GM19468 (cell line): ENCODE measurements around the gene FBXL22.

Source experiments
- ATAC-seq: cut with Tn5 transposase; IDR thresholded peaks from one replicate; pipeline ENCODE4 v1.9.1; 2021; ENCODE audit warnings: mild to moderate bottlenecking, moderate library complexity, moderate number of reproducible peaks; ENCODE audit not compliant: unreplicated experiment; ENCODE audit errors: extremely low read depth

The FBXL22 gene, protein sequence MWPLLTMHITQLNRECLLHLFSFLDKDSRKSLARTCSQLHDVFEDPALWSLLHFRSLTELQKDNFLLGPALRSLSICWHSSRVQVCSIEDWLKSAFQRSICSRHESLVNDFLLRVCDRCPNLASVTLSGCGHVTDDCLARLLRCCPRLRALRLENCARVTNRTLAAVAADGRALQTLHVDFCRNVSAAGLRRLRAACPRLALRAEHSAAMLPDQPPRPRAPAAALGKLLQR

DNA sequence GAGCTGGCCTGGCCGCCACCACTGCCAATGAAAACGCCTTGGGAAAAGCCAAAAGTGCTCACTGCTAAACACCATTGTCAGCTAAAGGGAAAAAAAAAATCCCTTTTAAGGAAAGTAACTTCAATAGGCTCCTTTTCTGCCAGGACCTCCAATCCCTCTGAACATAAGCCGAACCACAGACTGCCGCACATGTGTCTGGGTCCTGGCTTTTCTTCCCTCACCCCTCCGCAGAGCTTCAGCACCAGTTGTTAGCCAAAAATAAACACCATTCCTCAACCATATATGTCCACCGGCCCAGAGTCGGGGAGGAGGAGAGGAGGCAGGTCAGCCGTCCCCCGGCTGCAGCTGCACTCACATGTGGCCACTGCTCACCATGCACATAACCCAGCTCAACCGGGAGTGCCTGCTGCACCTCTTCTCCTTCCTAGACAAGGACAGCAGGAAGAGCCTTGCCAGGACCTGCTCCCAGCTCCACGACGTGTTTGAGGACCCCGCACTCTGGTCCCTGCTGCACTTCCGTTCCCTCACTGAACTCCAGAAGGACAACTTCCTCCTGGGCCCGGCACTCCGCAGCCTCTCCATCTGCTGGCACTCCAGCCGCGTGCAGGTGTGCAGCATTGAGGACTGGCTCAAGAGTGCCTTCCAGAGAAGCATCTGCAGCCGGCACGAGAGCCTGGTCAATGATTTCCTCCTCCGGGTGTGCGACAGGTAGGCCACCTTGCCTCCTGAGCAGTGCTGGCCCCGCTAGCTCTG, at the start of gene FBXL22:
Gene FBXL22 (plus strand): TSS at position 350 of the 753 bp plus-strand sequence. CDS start 6 bp downstream, at position 356.
- no peak for ATAC-seq

DNA sequence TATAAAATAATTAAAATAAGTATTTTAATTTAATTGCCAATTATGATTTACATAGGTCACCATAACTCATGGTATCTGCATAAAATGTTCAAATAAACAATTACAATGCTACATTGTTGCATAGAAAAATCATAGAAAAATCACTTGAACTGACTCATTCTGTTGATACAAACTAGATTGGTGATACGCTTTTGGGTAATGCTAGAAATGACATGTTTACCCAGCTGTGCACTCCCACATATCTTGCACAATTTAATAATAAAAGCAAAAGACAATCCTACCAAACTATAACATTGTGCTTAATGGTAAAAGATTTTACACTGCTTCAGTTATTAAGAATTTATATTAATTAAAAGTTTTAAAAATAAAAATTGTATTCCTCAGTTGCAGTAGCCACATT, 45.8 kb upstream of the FBXL22 start:
- ATAC-seq: no peak

DNA sequence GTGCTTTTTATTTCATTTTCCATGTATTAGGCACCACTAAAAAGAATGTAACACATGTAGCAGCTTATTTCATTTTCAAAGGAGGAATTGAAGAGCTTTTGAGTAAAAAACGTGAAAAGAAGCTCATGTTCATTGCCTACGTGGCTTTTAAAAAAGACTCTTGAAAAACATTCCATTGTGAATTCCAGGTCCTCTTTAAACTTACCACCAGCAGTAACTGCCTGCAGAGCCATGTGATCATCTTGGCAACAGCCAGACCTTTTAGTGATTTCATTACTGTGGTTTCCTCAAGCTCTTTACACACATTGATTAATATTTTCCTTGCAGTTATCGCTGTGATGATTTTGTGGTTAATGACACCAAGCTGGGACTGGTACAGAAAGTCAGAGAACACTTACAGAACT, 43.8 kb upstream of the FBXL22 start:
- ATAC-seq: no peak

DNA sequence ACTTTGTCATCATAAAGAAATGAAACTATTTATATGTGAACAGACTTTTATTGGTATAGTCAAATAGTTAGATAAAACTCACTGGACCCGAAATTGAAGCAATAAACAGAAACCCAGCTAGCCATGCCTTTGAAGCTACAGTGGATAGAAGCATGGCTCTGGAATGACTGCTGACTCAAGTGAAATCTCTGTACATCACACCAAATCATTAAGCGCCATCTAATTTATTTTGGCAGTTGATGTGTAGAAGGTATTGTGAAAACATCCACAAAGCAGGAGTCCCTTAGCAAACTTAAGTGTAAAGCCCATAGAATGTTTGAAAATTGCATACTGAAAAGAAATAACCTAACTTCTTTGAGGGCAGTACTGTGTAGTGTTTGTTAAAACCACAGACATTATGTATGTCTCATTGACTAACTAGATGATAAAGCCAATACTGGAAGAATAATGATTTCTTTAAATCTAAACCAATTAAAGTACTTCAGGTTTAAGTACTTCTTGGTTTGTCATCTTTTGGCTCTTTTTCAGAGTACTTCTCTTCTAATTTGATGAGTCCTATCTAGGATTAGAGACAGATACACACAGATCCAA, 42.8 kb upstream of the FBXL22 start:
- no peak for ATAC-seq

DNA sequence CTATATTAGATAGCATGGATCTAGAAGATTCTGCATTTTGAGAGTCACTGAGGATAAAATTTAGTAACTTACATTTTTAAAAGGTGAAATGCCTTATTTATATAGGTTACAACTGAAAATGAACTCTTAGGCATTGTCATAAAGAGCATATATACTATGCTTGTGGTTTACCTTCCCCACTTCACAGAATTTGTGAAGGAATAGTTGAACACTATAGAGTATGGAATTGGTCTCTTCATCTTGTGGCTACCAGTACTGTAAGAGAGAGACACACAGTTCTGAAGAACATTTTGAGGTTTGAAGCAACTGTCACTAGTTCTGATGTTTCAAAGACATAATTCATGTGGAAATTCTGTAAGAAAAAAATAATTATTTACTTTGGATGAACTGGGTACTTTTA, 41.7 kb upstream of the FBXL22 start:
- no peak for ATAC-seq

DNA sequence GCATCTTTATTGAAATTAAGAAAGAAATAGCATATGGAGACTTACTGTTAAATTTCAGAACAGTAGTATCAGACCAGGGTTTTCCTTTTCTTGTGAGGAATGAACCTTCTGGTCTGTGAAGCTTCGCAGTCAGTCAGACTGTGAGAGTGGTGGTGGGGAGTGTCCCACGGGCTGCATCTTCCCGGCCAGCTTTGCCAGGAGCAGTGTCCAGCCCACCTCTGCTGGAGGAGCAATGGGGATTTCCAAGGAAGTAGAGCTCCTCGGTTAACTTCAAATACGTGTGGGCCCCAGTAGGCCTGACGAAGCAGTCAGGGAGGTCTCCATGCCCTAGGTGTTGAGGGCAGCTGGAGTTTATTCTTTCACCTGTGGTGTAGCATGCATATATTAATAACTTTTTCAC, 40.9 kb upstream of the FBXL22 start:
- ATAC-seq: no peak

DNA sequence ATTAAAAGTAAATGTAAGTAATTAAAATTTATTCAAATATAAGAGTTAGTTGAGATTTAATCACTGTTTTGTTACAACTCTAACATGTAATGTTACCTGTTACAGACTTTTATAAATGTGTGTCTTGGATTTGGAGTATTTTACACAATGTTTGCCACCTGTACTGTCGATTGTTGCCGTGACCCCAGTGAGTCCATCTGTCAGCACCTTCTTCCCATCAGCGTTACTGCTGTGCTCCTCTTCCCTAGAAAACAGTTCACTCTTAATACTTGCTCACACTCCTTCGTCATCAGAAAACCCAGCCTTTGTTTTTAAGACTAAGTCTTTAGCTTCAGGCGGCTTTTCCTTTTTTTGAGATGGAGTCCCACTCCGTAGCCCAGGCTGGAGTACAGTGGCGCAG, 40.5 kb upstream of the FBXL22 start:
- no peak for ATAC-seq

DNA sequence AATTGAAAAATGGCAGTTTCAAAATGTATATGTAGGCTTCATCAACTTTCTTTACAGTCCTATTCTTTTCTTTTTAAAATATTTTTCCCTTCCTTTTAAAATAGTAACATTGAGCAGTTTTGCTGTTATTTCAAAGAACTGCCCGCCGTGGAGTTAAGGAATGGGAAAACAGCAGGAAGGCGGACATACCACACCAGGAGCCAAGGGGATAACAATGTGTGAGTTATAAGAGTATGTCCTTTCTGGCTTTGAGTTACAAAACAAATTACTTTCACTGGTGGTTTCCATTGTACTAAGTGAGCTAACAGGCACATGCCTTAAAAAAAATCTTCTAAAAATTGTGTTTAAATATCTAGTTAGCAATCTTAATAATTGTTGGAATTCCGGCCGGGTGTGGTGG, 37.4 kb upstream of the FBXL22 start:
- no peak for ATAC-seq

DNA sequence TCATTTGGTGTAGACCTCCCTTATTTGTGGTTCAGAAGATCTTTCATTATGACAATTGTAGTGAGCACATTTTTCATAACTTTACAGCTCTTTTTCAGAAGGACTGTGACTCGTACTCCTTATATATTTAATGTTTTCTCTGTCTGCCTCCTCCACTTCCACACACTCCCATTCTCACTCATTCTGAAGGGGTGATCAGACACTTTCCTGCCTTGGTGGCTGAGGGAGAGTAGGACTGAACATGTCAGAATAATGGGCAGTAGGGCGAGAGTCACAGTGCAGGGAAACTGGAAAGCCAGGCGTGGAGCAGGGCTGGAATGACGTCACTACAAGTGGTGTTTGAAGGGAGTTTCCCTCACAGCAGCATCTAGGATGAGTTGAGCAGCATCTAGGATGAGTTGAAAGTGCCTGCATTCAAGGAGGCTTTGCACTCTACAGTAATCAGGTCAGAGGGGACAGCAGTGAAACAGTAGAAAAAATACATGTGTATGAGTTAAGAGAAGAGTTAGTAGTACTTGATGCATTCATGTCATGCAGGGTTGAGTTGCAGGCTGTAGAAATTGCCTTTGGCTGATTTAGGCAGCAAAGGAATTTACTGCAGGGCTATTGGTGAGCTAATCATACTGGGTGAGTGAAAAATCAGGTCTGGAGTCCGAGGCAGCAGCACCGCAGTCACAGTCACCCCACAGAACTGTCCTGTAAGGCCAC, 36.3 kb upstream of the FBXL22 start:
- no peak for ATAC-seq

DNA sequence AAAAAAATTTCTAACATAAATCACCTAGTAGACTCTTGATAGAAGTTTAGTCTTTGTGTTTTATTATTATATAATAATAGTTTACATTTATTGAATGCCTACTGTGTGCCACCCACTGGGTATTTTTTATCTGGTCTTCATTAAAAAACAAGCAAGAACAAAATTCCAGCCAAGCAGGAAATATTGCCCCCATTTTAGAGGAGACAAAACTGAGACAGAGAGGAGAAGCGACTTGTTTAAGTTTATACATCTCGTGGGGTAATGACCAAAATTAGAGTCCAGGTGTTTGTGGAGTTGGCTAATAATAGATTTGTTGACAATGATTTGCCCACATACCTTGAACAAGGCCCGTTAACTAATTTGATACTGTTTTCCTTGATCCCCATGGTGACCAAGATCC, 33.1 kb upstream of the FBXL22 start:
- ATAC-seq: no peak

DNA sequence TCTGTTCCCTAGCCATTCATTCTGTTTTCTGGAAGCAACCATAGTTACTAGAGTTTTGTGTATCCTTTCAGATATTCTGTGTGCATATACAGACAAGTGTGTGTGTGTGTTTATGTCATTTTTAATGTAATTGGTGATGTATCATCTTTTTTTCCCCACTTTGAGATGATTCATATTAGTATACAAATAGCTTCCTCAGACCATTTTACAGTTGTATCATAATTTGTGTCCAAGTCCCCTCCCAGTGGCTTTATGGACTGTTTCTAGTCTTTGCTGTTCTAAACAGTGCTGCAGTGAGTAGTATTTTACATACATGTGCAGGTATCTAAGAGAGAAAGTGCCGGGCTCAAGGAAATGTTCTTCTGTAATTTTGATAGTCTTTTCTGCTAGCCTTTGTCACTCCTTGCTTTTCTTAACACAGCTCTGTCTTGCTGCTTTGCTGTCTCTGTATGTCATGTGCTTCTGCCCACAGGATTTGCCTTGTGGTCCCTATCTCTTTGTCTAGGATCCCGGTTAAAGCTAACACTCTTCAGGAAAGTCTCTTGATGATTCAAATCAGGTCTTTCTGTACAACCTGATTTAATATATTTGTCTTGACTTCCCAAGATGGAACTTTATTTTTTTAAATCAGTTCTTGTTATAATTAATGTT, 31.5 kb upstream of the FBXL22 start:
- no peak for ATAC-seq

DNA sequence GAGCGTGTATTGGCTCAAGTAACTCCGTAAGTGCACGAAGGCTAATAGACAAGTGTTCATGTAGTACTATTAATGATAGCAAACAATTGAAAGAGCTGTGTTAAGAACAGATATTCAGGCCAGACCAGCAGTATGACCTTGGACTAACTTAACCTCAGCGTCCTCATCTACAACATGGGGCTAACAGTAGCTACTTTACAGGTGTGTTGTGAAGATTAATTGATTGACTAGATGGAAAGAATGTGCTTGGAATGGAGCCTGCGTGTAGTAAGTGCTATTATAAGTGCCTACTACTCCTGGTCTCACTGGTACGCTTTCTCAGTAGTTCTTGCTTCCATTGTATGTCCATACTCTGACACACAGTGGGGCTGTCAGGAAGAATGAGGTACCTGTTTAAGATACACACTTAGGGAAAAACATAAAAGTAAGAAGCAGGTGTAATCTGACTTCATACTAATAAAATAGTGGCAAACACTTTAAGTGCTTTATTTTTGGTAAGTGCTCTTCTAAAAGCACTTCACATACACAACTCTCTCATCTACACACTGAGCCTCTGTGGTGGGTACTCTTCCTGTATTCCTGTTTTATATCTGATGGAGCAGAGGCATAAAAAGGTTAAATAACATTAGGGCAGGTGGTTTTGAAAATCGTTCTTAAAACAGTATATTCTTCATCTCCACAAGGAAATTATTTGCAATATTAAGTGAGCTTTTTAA, 24.3 kb upstream of the FBXL22 start:
- ATAC-seq: no peak

DNA sequence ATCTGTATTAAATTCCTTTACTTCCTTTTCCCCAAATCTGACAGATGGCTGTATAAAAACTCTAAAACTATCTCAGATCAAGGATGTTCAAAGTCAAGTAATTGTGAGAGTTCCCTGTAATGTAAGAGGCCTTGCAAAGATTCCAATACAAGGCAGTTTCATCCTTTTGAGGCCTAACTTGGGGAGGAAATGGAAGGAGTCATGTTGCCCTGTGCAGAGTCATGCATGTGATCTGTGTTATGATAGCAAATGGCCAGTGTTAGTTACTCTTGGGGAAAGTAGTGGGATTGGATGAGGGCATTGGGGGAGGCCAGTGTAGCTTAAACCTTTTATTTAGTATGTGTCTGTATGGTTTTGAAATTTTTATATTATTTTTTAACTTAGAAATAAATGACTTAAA, 23.7 kb upstream of the FBXL22 start:
- no peak for ATAC-seq

DNA sequence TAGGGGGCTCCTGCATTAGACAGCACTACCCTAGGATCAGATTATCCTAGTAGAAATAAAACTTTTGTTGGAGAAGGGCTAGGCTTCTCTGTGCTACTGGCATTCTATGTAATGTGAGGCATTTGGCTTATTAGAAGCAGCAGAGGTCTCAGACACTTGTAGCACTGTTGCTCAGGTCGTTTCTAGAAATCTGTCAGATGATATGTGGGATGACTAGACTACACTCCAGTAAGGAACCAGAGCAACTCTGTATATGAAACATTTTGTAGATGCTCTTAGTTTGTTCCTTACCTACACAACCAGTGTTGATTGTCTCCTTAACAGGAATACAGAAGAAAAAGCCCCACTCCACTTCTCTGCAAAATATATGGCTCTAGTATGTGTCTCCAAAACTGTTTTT, 21.9 kb upstream of the FBXL22 start:
- no peak for ATAC-seq

DNA sequence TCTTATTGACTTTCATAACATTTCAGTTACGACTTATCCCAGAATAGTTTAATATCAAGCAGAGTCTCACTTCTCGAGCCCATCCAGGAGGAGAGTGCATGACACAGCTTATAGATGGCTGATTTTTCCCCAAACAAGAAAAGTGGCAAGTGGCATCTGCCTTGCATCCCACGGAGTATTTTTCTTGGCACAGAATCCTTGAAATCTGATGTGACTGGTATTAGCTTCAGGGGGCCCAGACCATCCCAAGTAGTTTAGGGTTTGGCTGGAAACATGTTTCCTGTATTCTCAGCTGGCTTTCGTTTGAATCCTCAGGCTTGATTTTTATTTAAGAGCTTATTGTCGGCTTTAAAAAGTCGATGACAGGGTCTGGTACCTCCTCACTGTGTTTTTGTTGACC, 20.7 kb upstream of the FBXL22 start:
- no peak for ATAC-seq

DNA sequence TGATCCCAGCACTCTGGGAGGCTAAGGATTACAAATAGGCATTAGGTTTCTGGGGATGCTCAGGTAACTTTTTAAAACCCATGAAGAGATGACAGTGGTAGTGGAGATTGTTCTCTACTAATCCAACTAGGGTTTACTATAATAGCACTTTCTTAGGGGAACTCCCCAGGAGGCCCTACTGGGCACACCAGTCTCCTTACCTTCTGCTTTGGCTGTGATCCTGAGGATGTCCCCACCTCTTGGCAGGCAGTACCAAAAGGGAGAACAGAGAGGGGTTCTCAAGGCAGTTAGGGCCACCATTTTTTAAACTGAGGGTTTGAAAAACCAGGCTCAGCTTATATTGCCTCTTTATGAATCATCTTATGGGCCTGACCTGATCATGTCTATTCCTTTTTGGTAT, 15.0 kb upstream of the FBXL22 start:
- ATAC-seq: no peak

DNA sequence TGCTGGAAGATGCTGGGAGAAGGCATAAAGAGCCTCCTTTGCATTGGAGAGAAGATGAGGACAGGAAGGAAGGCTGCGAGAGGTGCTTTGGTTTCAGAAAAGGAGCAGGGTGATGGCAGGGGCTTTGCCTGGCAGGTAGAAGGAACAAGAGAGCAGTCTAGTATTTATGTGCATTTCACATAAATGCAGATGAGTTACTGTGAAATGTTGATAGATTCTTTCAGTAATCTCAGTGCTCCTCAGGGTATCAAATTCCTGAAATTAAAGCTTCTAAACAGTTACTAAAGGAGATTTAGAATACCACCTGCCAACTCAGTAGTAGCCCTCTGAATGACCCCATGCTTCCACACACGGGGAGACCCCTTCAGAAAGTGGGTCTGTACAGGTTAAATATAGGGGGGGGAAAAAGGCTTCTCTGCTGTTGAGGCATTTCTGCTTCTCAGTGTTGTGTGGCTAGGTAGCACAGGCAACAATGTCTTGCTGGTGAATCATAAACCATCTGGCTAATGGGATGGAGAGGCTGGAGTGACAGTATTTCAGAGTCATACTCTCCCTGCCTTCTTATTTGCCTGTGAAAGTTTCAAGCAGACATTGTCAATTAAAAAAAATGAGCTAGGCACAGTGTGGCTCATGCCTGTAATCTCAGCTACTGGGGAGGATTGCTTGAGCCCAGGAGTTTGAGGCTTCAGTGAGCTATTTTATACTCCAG, 14.3 kb upstream of the FBXL22 start:
- no peak for ATAC-seq

DNA sequence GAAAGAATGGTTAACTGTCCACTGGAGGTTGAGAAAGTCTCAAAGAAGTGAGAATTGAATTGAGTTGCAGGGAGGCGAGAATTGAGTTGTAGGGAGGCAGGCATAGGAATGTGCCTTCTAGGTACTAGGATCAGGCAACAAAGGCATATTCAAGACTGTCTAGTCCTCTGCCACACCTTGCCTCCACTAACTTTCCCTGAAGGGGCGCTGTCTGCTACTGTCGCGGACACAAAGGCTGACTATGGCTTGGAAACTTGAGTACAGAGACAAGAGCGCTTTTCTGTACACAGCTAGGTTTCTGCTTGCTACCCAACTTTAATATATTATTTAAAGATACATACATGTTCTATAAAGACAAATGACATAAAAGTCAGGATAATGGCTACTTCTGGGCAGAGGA, 10.4 kb upstream of the FBXL22 start:
- no peak for ATAC-seq

DNA sequence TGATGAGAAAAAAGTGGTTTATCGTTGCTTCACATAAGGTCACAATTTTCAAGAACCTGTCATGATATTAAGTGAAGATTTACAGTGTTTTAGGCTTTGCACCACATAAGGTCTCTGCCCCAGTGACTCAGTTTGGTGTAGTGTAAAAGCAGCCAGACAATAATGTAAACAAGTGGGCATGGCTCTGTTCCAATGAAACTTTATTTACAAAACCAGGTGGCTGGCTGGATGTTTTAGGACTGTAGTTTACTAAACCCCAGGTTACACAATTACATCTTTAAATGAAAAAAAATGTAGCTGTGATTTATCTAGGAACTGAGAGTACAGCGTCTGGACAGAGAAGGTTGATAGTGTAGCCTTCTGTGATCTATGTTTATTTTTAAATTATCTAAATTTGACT, 9.7 kb upstream of the FBXL22 start:
- ATAC-seq: no peak
